Muscle layer of colon (tissue), 2 donors: ENCODE data around the gene FBXO27.

Source experiments
- H3K27ac ChIP-seq: one replicate; pipeline ENCODE4 v1.7.0; 2013; ENCODE audit warnings: low read depth, mild to moderate bottlenecking, low read length, moderate library complexity
- H3K27me3 ChIP-seq, 2 donors: one replicate each; pipeline ENCODE4 v1.7.0; 2013; ENCODE audit warnings: low read length in 2 of 2, mild to moderate bottlenecking in 2 of 2; ENCODE audit not compliant: insufficient read depth in 2 of 2, control insufficient read depth in 1 of 2
- H3K36me3 ChIP-seq: one replicate; pipeline ENCODE4 v1.7.0; 2013; ENCODE audit warnings: mild to moderate bottlenecking, low read length; ENCODE audit not compliant: insufficient read depth
- H3K4me1 ChIP-seq: one replicate; pipeline ENCODE4 v1.7.0; 2013; ENCODE audit warnings: mild to moderate bottlenecking, low read length; ENCODE audit not compliant: insufficient read depth
- H3K4me3 ChIP-seq, 2 donors: one replicate each; pipeline ENCODE4 v1.7.0; 2013; ENCODE audit warnings: low read length in 2 of 2, low read depth in 1 of 2, mild to moderate bottlenecking in 1 of 2, moderate library complexity in 1 of 2
- H3K9ac ChIP-seq: one replicate; pipeline ENCODE4 v1.7.0; 2013; ENCODE audit warnings: low read length
- H3K9me3 ChIP-seq: one replicate; pipeline ENCODE4 v1.7.0; 2013; ENCODE audit warnings: mild to moderate bottlenecking, low read length
- donor health status: abdominal sarcoma.
- donor health status: Adenocarcinoma of cecum.

FBXO27 gene

GRCh38 chr19:38985262-38985661, 47.1 kb downstream of the FBXO27 start:
- no peaks in the 10 kb centered on the region for H3K4me1 ChIP-seq
- H3K27ac ChIP-seq = no peak overlapping the region
- no peaks in the 10 kb centered on the region for H3K27me3 ChIP-seq
- H3K9me3 ChIP-seq = no peaks in the 10 kb centered on the region
- H3K9ac ChIP-seq = no peak overlapping the region
- no peak overlapping the region for H3K4me3 ChIP-seq
- H3K36me3 ChIP-seq = no peaks in the 10 kb centered on the region

GRCh38 chr19:38980583-38981374, 51.6 kb downstream of the FBXO27 start:
- Histone ChIP-seq H3K9me3 (no peaks in the 10 kb centered on the region), H3K27ac (no peak overlapping the region), H3K4me1 (peaks cover 8% of the 10 kb centered on the region), H3K36me3 (no peaks in the 10 kb centered on the region), H3K4me3 (no peak overlapping the region), H3K9ac (no peak overlapping the region), H3K27me3 (no peaks in the 10 kb centered on the region)

GRCh38 chr19:38979812-38980211, 52.5 kb downstream of the FBXO27 start:
- H3K4me3 ChIP-seq = no peak overlapping the region
- H3K36me3 ChIP-seq = no peaks in the 10 kb centered on the region
- H3K27ac ChIP-seq = no peak overlapping the region
- no peaks in the 10 kb centered on the region for H3K27me3 ChIP-seq
- H3K9ac ChIP-seq = no peak overlapping the region
- H3K9me3 ChIP-seq = no peaks in the 10 kb centered on the region
- H3K4me1 ChIP-seq = peaks cover 8% of the 10 kb centered on the region

- Histone ChIP-seq H3K27ac (no peak overlapping the region), H3K9me3 (no peaks in the 10 kb centered on the region), H3K27me3 (no peaks in the 10 kb centered on the region), H3K4me3 (no peak overlapping the region), H3K4me1 (peaks cover 8% of the 10 kb centered on the region), H3K9ac (no peak overlapping the region), H3K36me3 (no peaks in the 10 kb centered on the region)
These were observed 54.0 kb downstream of the FBXO27 start for GRCh38 chr19:38978326-38978689.

- Histone ChIP-seq H3K9me3 (no peaks in the 10 kb centered on the region), H3K36me3 (no peaks in the 10 kb centered on the region), H3K4me3 (no peak overlapping the region), H3K27me3 (no peaks in the 10 kb centered on the region), H3K27ac (no peak overlapping the region), H3K4me1 (peaks cover 8% of the 10 kb centered on the region), H3K9ac (no peak overlapping the region)
These were observed 54.7 kb downstream of the FBXO27 start for GRCh38 chr19:38977445-38978325.

GRCh38 chr19:38975861-38976271, 56.5 kb downstream of the FBXO27 start:
- Histone ChIP-seq H3K9me3 (no peaks in the 10 kb centered on the region), H3K27me3 (no peaks in the 10 kb centered on the region), H3K9ac (peak overlapping the region; percentile 82), H3K4me3 (peak overlapping the region; percentile 52 to 84), H3K36me3 (no peaks in the 10 kb centered on the region), H3K27ac (peak overlapping the region; percentile 84), H3K4me1 (peaks cover 8% of the 10 kb centered on the region)

- peak within 1 kb of the TSS; percentile 82 for H3K9ac ChIP-seq
- H3K27ac ChIP-seq = peak within 1 kb of the TSS; percentile 90
- H3K36me3 ChIP-seq = no peaks in the 10 kb centered on the region
- peaks cover 8% of the 10 kb centered on the region for H3K4me1 ChIP-seq
- H3K9me3 ChIP-seq = no peaks in the 10 kb centered on the region
- no peaks in the 10 kb centered on the region for H3K27me3 ChIP-seq
- H3K4me3 ChIP-seq = peak within 1 kb of the TSS; percentile 64 to 84
These were observed 57.0 kb downstream of the FBXO27 start, which contains the start of gene FBXO17 for GRCh38 chr19:38975214-38975860. Gene FBXO17 (minus strand): TSS chr19:38975742. CDS start chr19:38950319, 25,423 bp downstream.

- peak overlapping the region; percentile 64 to 67 for H3K4me3 ChIP-seq
- no peaks in the 10 kb centered on the region for H3K27me3 ChIP-seq
- no peaks in the 10 kb centered on the region for H3K36me3 ChIP-seq
- no peaks in the 10 kb centered on the region for H3K9me3 ChIP-seq
- H3K27ac ChIP-seq = peak overlapping the region; percentile 90
- peak overlapping the region; percentile 69 for H3K9ac ChIP-seq
- peaks cover 8% of the 10 kb centered on the region for H3K4me1 ChIP-seq
These were observed 57.6 kb downstream of the FBXO27 start for GRCh38 chr19:38974624-38975213.
